Heart right ventricle (tissue), 16 donors: ENCODE measurements around the gene SLC39A13. TPM values are rescaled to one million over a fixed set of nuclear protein-coding genes. Genes with fewer than 3 reads are reported as not detected.

Source experiments
- ATAC-seq, 8 donors: fragments of 200-7000 bp; cut with Tn5 transposase; one replicate each; pipeline ENCODE4 v1.9.1; 2020; ENCODE audit warnings: mild to moderate bottlenecking in 8 of 8, moderate library complexity in 8 of 8, moderate number of reproducible peaks in 1 of 8
- DNase-seq, 2 donors: peaks; one replicate each; pipeline ENCODE4 v3.0.0-alpha.2; 2020
- H3K27ac ChIP-seq, 10 donors: fragments of 200-600 bp; sonication (generic) in 2 of 10; one replicate each; pipeline versions ENCODE4 v1.5.0 to v1.8.0; 2020 to 2022; ENCODE audit warnings: mild to moderate bottlenecking in 3 of 10
- H3K27me3 ChIP-seq, 7 donors: fragments of 200-600 bp; one replicate each; pipeline ENCODE4 v1.8.0; 2021 to 2022; ENCODE audit warnings: mild to moderate bottlenecking in 2 of 7
- H3K36me3 ChIP-seq, 9 donors: fragments of 200-600 bp; sonication (generic) in 1 of 9; one replicate each; pipeline versions ENCODE4 v1.5.0 to v1.8.0; 2020 to 2022; ENCODE audit warnings: mild to moderate bottlenecking in 2 of 9
- H3K4me1 ChIP-seq, 9 donors: fragments of 200-600 bp; sonication (generic) in 1 of 9; one replicate each; pipeline versions ENCODE4 v1.5.0 to v1.8.0; 2020 to 2022; ENCODE audit warnings: mild to moderate bottlenecking in 4 of 9
- H3K4me3 ChIP-seq, 10 donors: fragments of 200-600 bp; sonication (generic) in 2 of 10; one replicate each; pipeline versions ENCODE4 v1.5.0 to v1.8.0; 2020 to 2022; ENCODE audit warnings: mild to moderate bottlenecking in 7 of 10, moderate library complexity in 2 of 10
- H3K9me3 ChIP-seq, 11 donors: fragments of 200-600 bp in 10 of 11; sonication (generic) in 2 of 11; one replicate each; pipeline versions ENCODE4 v1.5.0 to v1.8.0; 2013 to 2022; ENCODE audit warnings: mild to moderate bottlenecking in 2 of 11, control low read depth in 1 of 11, moderate library complexity in 1 of 11
- WGBS, 2 donors: extraction: QIAGEN DNeasy Blood & Tissue Kit; methylation state at CpG; one replicate each; pipeline ENCODE4 v1.1.7; 2013; ENCODE audit warnings: inconsistent platforms in 1 of 2; 5-methylcytosine and 5-hydroxymethylcytosine counted together
- intact Hi-C, 10 donors: fragments of 100-400 bp; cut with DNase I; formaldehyde crosslinking; loops; one replicate each; pipeline versions ENCODE4 v1.11.1 to v1.14.2; 2022
- polyA plus RNA-seq, 2 donors: library from polyadenylated mRNA; stranded (reverse); fragments of 200-250 nt; gene quantifications; one replicate each; pipeline ENCODE4 v1.2.3, GENCODE V29; 2013
- total RNA-seq, 10 donors: library from RNA; stranded (reverse); fragmentation: NEBNext Ultra II Directional in 3 of 10; extraction: Animal tissue kit (Norgen Biotek cat#: 25700) in 3 of 10; gene quantifications; one replicate each; pipeline versions ENCODE4 v1.2.1 to v1.2.4, GENCODE V29; 2021 to 2023
- TF ChIP-seq, protein P1 (sequence below), 9 donors: fragments of 200-600 bp; sonication (generic) in 2 of 9; IDR thresholded peaks; one replicate each; pipeline versions ENCODE4 v1.5.0 to v1.8.0; 2021 to 2022; ENCODE audit warnings: antibody characterized with exemption in 9 of 9, mild to moderate bottlenecking in 5 of 9, moderate library complexity in 1 of 9
- donor health status: Arrhythmogenic right ventricular cardiomyopathy.
- donor health status: ischemic (EF 13 %, LVEDD 7.1; RV severe dilation, severe dysfunction).
- donor health status: healthy with polysubstance abuse.
- donor health status: DM: no; HTN: yes; CAD: no.
- donor health status: DM: no; HTN: no; CAD: no.
- donor health status: ischemic (EF 25% LVEDD 6.9; RV normal size, moderate dysfunction).
- donor health status: ischemic (EF 25% LVEDD 5.7; RV mildly dilated, moderate dysfunction).
- donor health status: healthy.
- donor health status: DM: yes; HTN: yes; CAD: no.
- donor health status: Ischemic cardiomyopathy.
- donor health status: ischemic (EF 35%, LVEDD 5.7; RV mildly dilated, moderate dysfunction).
- donor health status: nonischemic (EF 11% LVEDD 7.7; RV severe dilation, severe dysfunction).
- donor health status: DM: yes; HTN: yes; CAD: no.
- donor health status: PGD.
- donor health status: ischemic (EF 29% LVEDD 5.4; RV normal size, mild dysfunction).
- donor health status: nonischemic (EF 23%, LVEDD 6.1; RV moderate dilation, normal function).

Gene SLC39A13
- total and polyA plus RNA-seq, 12 donors: 31.1 to 86.4 (median 42.4) TPM

GRCh38 chr11:47383071-47383470 lies 25.3 kb upstream of the SLC39A13 start:
- H3K4me1 ChIP-seq: peaks cover 0 to 24% (median 0%) of the 10 kb centered on the region in 9 donors
- WGBS, 2 donors: 60 to 63% methylated on average over 4 of the region's 4 CpGs

DNA sequence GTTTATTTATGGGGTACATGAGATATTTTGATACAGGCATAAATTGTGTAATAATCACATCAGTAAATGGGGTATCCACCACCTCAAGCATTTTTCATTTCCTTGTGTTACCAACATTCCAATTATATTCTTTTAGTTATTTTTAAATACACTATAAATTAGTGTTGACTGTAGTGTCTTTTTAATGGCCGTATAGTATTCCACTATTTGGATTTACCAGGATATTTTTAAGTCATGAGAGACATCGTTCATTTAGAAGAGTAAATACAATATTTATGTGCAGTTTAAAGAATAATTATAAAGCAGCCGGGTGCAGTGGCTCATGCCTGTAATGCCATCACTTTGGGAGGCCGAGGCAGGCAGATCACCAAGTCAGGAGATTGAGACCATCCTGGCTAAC lies 23.9 kb upstream of the SLC39A13 start:
- 91 to 93% methylated on average over 4 of the region's 4 CpGs for WGBS, 2 donors
- Histone ChIP-seq H3K36me3 (no peaks in the 10 kb centered on the region), H3K27ac (no peak overlapping the region), H3K4me1 (peaks cover 0 to 38% (median 0%) of the 10 kb centered on the region in 9 donors), H3K4me3 (no peak overlapping the region), H3K9me3 (no peaks in the 10 kb centered on the region), H3K27me3 (no peaks in the 10 kb centered on the region)
- TF ChIP-seq, protein P1, sequence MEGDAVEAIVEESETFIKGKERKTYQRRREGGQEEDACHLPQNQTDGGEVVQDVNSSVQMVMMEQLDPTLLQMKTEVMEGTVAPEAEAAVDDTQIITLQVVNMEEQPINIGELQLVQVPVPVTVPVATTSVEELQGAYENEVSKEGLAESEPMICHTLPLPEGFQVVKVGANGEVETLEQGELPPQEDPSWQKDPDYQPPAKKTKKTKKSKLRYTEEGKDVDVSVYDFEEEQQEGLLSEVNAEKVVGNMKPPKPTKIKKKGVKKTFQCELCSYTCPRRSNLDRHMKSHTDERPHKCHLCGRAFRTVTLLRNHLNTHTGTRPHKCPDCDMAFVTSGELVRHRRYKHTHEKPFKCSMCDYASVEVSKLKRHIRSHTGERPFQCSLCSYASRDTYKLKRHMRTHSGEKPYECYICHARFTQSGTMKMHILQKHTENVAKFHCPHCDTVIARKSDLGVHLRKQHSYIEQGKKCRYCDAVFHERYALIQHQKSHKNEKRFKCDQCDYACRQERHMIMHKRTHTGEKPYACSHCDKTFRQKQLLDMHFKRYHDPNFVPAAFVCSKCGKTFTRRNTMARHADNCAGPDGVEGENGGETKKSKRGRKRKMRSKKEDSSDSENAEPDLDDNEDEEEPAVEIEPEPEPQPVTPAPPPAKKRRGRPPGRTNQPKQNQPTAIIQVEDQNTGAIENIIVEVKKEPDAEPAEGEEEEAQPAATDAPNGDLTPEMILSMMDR (IDR thresholded peaks at IDR 0.05): no peak
- DNase-seq: no peak
- ATAC-seq: no peak
- intact Hi-C loops: no loop called here

More at GRCh38 chr11:47383071-47383470, 25.3 kb upstream of the SLC39A13 start:
- Histone ChIP-seq H3K9me3 (no peaks in the 10 kb centered on the region), H3K27me3 (no peaks in the 10 kb centered on the region), H3K27ac (peak overlapping the region in 1 of 10 donors; percentile 76), H3K36me3 (no peaks in the 10 kb centered on the region), H3K4me3 (no peak overlapping the region)
- ATAC-seq (peak in 2 of 8 donors; percentile 17 to 52), DNase-seq (no peak)
- intact Hi-C loops: no loop called here
- TF ChIP-seq, protein P1 (IDR thresholded peaks at IDR 0.05): no peak

DNA sequence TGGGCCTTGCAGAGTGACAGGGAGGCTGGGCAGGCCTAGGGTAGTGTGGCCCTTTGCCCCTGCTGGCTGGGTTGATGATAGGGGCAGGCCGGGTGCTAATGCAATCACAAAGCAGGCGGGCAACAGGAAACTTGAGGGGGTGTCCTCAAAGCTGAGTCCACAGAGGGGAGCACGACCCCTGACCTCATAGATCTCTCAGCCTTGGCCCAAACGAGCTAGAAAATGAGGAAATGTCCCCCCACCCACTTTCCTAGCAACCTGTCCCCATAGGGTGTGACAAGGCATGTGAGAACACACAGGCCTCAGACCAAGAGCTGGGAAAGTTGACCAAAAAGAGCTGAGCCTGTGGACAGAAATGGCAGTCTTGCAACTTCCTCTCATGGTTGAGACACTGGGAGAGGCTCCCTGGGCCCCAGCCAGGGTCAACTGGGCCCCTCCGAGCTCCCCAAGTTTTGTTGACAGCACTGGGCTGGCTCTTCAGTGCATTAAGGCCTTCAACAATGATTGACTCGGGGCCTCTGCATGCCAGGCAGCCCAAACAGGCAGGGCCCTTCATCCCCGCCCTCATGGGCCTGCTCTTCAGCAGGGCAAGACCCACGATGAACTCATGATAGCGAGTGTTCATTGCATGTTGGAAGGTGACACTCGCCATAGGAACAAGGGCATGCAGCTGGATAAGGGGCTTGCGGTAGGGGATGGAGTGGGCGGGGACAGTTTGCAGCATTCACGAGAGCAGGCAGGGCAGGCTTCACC lies 20.3 kb upstream of the SLC39A13 start:
- peak overlapping the region in 3 of 10 donors; percentile 31 to 100 (median 60) for H3K27ac ChIP-seq
- intact Hi-C loops: no loop called here
- 78 to 79% methylated on average over 13 of the region's 13 CpGs for WGBS, 2 donors

GRCh38 chr11:47388697-47389576 lies 19.5 kb upstream of the SLC39A13 start:
- TF ChIP-seq, protein P1 (IDR thresholded peaks at IDR 0.05): no peak
- Histone ChIP-seq H3K36me3 (no peaks in the 10 kb centered on the region), H3K4me1 (peaks cover 0 to 61% (median 5%) of the 10 kb centered on the region in 9 donors), H3K9me3 (no peaks in the 10 kb centered on the region), H3K27ac (peak overlapping the region in 4 of 10 donors; percentile 7 to 100 (median 46)), H3K4me3 (peak overlapping the region in 1 of 10 donors; percentile 31), H3K27me3 (no peaks in the 10 kb centered on the region)
- intact Hi-C loops: no loop called here
- ATAC-seq (no peak), DNase-seq (no peak)
- WGBS, 2 donors: 88 to 92% methylated on average over 28 of the region's 28 CpGs

More for the DNA sequence above, 20.3 kb upstream of the SLC39A13 start:
- TF ChIP-seq, protein P1 (IDR thresholded peaks at IDR 0.05): no peak
- Histone ChIP-seq H3K4me3 (peak overlapping the region in 1 of 10 donors; percentile 31), H3K36me3 (no peaks in the 10 kb centered on the region), H3K4me1 (peaks cover 0 to 60% (median 0%) of the 10 kb centered on the region in 9 donors), H3K9me3 (no peaks in the 10 kb centered on the region), H3K27me3 (no peaks in the 10 kb centered on the region)
- ATAC-seq (peak in 3 of 8 donors; percentile 18 to 38 (median 34)), DNase-seq (no peak)
